ENCODE results near the gene PPP1R27.
"Not testable (repeated sequence)": the region's sequence is repeated elsewhere in the genome, so short reads cannot be mapped to it uniquely, and the experiment has no call there.

Gene PPP1R27

DNA sequence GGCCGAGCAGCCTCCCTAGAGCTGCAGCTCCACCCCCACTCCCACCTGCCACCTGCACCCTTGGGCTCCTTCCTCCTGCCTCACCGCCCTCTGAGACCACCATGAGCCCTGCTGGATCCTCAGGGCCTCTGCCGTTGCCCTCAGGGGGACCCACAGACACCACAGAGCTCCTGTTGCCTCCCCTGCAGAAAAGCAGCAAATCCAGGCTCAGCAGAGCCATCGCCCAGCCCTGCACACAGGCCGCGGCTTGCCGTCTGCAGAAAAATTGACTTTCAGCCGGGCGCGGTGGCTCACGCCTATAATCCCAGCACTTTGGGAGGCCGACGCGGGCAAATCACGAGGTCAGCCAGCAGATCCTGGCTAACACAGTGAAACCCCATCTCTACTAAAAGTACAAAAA, 7.0 kb upstream of the PPP1R27 start:
- no peak for DNase-seq (ENCODE audit: low read depth in 2 of 2)

DNA sequence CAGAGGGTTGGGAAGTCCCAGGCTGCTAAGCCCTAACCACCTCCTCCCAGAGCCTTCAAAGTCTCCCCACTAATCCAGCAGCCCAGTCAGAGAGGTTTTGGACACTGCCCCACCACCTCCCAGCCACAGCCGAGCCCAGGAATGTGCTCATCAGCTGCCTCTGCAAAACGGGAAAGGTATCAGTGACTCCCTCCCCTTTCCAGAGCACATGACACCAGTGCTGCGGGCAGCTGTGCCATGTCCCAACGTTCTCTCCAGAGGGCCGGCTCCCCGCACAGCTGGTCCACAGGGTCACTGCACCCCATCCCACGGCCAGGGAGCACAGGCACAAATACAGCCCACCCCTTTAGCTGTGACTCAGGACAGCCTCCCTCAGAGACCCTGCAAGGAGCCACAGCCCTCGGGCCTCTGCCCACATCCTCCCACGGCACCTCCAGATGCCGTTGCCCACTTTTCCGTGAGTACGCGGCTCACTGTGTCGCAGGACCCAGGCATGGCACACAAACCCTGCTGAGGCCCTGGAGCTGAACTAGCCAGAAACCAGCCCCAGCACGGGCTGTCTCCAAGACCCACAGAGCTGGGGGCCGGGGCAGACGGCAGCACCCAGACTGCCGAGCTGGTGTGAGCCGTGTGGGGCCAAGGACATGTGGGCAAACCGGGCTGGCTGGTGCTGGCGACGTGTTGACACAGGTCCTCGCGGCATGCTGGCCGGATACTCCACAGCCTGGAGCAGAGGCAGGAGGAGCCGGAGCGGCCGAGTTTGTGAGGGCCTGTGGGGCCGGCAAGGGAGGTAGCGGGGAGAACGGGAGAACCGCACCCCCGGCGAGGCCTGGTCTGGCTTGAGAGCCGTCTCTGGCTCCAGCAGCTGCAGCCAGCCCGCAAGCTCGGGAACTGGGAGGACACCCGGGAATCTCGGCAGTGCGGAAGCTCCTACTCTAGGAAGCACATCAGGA, 6.3 kb upstream of the PPP1R27 start:
- DNase-seq (ENCODE audit: low read depth in 2 of 2): no peak

DNA sequence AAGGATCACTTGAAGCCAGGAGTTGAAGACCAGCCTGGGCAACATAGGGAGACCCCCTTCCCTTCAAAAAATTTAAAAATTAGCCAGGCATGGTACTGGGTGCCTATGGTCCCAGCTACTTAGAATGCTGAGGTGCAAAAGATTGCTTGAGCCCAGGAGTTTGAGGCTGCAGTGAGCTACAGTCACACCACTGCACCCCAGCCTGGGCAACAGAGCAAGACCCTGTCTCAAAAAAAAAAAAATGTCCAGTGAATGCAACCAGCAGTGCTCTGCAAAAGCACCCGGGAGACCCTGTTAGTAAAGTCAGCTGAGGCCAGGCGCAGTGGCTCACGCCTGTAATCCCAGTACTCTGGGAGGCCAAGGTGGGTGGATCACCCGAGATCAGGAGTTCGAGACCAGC, 5.2 kb upstream of the PPP1R27 start:
- not testable (repeated sequence) for DNase-seq (ENCODE audit: low read depth in 2 of 2)

DNA sequence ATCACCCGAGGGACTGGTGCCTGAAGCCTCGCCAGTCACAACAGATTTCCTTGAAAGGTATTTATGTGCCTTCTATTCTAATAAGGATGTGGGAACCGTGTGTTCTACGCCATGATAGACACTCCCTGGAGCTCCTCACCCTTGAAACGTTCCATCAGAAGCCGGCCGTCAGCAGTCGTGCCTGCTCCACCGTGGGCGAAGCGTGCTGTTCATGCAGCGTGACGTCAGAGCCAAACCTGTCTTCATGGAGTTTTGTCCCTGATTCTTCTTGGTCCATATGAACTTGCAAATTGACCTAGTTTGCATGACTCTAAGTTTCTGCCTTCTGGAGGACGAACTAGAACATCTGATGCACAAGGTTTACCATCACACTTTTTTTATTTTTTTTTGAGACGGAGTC, 4.5 kb upstream of the PPP1R27 start:
- no peak for DNase-seq (ENCODE audit: low read depth in 2 of 2)

DNA sequence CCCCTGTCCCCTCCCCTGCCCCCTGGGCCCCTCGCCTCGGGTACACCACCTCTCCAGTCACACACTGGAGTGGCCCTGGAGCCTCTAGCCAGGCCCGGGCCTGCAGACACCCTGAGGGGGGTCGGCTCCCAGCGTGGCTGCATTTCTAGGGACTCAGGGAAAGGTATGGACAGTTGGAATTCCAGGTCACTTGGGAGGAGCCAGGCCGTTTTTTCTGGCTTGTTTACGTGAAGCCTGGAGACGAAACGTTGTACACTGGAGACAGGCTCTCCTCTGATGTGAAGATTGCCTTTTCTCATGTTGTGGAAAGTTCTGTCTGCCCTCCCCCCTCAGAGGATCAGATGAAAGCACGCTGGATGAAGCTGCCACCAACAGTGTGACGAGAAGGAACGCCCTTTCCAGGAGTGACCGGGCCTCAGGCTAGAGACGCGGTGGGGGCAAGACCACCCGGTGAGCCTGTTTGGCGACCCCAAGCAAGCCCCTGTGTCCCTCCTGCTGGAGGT, 4.0 kb upstream of the PPP1R27 start:
- DNase-seq (ENCODE audit: low read depth in 2 of 2): no peak

DNA sequence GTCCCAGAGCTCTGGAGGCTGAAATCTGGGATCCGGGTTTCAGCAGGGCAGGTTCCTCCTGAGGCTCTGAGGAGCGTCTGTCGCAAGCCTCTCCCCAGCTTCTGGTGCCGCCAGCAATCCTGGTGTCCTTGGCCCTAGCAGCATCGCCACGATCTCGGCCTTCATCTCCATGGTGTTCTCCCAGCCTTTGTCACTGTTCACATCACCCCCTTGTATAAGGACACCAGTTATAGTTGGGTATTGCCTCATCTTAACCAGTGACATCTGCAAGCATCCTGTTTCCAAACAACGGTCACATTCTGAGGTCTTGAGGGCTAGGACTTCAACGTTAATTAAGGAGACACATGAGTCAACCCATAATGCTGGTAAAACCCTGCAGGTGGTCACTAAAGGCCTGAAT, 2.8 kb upstream of the PPP1R27 start:
- DNase-seq (ENCODE audit: low read depth in 2 of 2): no peak

DNA sequence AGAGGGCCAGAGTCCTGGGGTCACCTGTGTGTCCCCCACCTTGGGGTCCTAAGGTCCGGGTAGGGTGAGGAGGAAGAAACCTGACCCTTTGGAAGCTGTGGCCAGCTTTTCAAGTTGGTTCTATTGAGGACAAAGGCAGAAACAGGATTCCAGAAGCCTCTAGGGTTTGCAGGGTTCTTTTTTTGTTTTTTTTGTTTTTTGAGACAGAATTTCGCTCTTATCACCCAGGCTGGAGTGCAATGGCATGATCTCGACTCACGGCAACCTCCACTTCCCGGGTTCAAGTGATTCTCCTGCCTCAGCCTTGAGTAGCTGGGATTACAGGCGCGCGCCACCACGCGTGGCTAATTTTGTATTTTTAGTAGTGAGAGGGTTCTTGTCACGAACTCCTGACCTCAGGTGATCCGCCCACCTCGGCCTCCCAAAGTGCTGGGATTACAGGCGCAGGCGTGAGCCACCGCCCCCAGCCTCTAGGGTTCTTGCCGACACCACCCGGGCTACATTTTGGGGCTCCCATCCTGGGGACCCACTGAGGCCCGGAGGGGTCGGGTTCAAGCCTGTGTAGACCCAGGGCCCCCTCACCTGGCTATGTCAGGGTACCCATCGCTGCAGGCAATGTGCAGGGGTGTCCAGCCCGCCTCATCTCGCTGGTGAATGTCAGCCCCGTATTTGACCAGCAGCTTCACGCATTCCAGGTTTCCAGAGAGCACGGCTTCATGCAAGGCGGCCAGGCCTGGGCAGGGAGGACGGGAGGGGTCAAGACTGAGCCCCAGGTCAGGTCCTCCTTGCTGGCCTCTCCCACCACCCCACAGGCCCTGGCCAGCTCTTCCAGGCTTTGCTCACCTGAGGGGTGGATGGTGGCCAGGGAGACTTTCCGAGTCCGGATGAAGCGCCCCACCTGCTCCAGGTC, 674 bp downstream of the PPP1R27 start:
- no peak for DNase-seq (ENCODE audit: low read depth in 2 of 2)

DNA sequence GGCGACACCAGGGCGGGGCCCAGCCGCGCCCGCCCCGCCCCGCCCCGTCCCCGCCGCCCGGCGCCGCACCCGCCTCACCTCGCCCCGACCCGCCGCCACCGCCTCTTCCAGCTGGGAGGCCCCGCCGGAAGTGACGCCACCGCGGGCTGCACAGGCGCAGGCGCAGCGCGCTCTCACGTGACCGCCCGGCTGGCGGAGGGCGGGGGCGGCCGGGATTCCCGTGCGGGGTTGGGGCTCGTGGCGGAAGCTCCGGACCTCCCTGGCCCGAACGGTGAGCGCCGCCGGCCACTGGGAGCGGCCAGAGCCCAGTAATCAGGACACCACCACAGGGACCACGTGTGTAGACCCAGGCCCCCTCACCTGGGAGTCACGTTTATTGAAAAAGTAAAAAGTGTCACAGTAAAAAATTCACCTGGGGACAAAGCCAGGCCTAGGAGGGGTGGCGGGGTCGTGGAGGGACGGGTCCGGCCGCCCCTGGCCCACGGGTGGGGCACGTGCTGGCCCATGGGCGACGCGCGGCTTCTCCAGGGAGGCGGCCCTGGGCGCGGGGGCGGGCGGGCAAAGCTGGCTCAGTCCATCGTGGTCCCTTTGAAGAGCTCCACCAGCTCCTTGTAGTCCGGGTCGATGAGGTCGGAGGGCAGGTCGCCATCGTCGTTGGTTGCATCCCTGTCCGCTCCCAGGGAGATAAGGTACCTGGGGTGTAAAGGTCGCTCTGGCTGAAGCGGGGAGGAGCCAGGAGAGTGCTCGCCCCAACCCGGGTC, 1.5 kb downstream of the PPP1R27 start, which contains the start of gene MCRIP1:
MCRIP1 (minus strand) TSS at position 132 of the 761 bp plus-strand sequence. CDS start 8,785 bp downstream, outside the sequence.
- peak; percentile 84 to 92 for DNase-seq (ENCODE audit: low read depth in 2 of 2)

DNA sequence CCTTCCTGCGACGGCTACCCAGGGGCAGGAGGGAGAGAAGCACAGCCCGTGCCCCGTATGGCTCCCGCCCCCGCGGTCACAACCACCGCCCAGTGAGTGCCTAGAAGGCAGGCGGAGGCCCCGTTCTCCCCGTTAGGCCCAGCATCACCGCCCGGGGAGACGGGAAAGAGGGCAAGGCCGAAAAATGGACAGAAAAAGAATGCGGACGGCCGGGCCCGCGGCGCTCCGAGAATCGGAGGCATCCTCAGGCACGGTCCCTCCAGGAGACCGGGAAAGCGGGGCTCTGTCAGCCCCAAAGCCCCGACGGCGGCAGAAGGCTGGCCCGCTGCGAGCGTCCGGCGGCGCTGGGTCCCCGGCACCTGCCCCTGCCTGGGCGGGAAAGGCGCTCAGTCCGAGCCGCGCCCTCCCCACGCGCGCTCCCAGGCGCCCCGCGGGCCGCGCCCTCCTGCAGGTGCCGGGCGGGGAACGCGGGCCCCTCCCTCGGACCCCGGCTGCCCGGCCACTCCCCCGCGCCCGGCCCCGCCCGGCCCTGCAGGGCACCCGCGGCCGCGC, 2.2 kb downstream of the PPP1R27 start:
- DNase-seq (ENCODE audit: low read depth in 2 of 2): peak; percentile 11 to 39

DNA sequence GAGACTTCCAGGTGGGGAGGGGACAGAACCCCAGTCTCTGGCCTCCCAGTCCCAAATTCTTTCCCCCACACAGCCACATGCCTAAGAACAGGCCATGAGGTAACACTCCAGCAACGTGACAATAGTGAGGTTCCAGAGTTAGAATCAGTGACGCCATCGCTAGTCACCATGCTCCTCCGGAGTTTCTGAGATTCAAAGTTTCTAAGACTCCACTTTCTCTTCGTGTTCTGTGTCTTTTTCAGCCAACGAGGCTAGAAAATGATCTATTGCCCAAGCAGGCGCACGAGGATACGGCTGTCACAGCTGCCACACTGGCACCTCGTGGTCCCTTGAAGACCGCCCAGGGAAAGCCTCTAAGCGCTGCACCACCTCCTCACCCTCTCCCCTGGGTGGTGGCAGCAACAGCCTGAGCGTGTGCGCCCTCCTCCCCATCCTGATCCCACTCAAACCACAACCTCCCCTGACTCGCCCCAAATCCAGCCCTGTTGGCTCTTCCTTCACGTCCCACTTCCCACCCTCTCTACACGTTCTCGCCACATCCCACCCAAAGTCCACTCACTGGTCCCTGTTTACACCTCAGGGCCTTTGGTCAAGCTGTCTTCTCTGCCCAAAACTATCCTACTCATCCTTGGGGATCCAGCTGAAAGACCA, 2.8 kb downstream of the PPP1R27 start:
- DNase-seq (ENCODE audit: low read depth in 2 of 2): peak; percentile 30 to 31

DNA sequence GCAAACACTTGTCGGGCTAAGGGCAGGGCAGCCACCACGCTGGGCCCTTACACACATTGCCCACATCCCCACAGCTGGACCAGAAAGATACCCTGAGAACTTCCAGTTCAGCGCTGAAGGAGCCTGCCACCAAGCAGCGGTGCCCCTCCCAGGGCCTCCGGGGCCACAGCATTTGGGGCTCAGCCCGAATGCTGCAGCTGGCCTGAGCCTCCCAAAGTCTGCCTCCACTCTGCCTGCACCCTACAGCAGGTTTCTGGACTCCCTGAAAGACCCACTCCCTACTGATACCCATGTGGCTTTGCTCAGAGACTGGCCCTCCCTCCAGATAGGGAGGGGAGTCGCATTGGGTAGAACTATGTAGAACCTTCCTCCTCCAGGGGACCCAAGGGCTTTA, 3.3 kb downstream of the PPP1R27 start:
- no peak for DNase-seq (ENCODE audit: low read depth in 2 of 2)

DNA sequence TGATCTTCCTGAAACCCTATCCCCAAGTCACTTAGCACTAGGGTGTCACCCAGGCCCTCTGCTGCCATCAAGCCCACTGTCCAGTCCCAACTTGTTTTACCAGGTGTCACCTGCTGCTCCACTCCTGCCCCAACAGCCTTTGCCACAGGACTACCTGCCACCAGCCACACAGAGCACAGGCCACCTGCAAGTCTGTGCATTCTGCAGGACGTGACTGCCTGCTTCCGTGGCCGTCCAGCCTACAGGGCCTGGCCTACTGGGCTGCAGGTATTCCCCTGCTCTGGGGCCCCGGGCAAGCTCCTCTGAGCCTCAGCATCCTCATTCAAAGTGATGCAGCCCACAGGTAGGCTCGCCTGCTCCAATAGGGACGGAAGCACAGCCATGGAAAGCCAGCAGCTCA, 5.0 kb downstream of the PPP1R27 start:
- DNase-seq (ENCODE audit: low read depth in 2 of 2): no peak

DNA sequence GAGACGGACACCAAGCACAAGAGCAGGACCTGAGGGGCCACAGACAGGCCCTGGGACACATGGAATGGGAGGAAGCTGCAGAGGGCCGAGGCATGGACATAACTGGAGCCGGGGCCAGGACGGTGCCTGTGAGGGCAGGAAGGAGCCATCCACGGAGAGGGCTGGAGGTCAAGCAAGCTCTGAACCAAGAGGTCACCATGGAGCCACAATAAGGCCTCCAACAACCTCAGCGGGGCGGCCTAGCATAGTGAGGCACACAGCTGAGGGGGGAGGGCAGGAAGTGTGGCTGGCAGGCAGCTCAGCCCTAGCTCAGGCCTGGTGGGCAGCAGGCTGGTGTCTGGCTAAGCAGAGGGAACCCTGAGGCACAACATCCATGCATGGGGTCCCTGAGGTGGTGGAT, 6.2 kb downstream of the PPP1R27 start:
- DNase-seq (ENCODE audit: low read depth in 2 of 2): no peak

DNA sequence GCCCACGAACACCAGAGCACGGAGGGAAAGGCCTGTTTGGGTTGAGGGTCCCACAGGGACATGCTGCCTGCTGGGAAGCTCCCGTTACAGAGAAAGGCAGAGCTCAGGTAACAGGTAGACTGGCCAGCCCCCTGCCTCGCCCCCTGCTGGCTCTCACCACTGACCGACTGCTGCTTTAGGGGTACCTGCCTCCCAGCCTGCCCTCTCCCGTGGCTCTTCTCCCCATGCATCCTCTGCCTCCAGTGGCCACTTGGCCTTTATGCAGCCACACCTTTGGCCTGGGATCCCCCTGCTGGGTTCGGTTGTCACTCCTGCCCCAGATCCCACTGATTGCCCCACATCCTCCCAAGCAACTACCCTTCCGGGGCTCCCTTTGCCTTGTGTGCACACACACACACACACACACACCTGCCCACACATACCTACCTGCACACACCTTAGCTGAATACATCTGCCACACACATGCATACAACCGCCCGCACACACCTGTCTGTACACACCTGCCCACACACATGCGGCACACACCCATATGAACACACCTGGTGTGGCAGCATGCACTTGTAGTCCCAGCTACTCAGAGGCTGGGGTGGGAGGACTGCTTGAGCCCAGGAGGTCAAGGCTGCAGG, 8.9 kb downstream of the PPP1R27 start:
- no peak for DNase-seq (ENCODE audit: low read depth in 2 of 2)

DNA sequence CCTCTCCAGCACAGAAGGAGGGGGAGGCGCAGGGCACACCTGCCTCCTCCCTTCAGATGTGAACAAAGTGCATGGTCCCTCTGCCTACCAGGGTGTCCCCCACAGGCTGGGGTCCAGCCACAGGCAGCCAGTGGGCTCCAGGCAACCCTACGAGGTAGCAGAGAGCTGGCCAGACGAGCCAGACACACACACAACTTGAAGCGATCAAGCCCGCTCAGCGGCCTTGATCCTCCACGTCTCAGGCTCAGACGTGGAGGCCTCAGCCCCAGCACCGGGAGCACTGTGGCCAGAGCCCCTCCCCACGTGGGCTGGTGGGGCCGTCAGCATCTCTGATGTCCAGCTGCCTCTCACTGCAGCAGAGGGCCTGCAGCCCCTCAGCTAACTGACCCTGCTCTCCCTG, 10.3 kb downstream of the PPP1R27 start:
- DNase-seq (ENCODE audit: low read depth in 2 of 2): no peak

DNA sequence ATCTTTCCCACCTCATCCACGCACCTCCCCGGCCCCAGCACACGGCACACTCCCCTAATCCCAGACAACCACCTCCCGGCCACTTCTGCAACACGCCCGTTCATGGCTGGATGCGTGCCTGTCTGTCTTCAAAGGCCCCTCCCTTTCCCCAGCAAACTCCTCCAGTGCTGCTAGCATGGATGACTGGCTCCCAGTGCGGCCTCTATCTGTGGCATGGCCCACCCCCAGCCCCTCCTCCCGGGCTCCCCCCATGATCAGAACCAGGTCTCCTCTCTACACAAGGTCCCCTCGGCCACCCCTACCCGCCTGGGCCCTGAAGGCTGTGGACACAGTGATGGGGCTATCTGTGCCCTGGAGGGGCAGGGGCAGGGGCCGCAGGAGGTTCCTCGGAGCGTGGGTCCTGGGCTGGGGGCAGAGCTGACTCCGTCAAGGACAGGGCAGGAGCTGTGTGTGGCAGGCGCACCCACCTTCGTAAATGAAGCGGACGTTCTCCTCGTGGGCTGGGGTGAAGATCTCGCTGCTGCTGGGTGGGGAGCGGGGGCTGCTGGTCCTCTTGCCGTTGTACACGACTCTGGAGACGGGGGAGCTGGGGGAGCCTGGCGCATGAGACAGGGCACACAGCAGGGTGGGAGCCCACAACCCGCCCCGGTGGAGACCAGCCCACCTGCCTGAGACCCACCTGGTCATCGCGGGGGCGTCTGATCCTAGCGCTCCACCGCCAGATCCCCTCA, 10.9 kb downstream of the PPP1R27 start:
- DNase-seq (ENCODE audit: low read depth in 2 of 2): no peak

DNA sequence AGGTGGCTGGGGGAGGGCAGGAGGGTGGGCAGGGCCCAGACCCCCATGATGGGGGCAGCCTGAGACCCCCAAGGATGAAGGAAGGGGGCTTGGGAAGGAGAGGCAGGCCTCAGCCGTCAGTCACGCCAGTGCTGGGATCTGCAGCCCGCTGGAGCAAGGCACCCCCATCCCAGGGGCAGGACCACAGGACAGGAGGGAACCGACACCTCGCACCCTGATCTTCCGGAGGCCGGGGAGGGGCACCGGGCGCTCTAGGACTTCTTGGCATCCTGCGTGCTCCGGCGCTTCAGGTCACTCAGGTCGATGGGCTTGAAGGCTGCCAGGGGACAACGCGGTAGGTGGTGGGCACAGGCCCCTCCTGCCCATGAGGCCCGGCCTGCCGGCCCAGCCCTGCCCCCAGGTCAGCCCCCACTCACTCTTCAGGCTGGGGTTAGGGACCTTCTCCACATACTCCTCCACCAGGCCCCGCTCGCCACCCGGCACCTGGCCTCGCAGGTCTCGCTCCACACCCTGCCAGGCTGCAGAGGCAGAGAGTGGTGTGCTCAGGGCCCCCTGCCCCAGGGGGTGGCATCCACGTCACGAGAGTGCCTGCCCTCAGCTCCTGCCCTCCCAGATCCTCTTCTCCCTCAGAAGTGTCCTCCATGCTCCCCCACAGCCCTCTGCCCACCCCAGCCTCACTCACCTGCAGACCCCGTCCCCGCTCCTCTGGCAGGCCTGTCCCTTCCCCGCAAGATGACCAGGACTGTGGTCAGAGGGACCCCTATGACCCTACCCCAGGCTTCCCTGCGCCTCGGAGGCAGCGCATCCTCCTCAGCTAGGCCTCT, 11.6 kb downstream of the PPP1R27 start:
- DNase-seq (ENCODE audit: low read depth in 2 of 2): no peak

DNA sequence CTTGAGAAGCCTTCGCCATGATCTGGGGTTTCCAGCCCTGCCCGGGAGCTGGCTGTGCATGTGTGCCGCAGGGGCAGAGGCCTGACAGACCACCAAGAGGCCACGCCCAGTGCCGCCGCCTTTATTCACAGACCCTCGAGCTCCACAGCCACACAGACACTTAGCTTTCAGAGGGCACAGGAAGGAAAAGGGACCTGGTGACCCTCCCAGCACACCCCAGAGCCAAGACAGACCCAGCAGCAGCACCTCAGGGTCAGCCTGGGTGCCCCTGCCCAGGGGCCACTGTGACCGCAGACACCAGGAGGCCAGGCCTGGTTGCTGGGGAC, 12.6 kb downstream of the PPP1R27 start:
- DNase-seq (ENCODE audit: low read depth in 2 of 2): no peak
